Activated CD8-positive, alpha-beta memory T cell treated with anti-CD3 and anti-CD28 coated beads for 36 hours (primary cell): ENCODE measurements around the gene GJB3. TPM values are rescaled to one million over a fixed set of nuclear protein-coding genes. Genes with fewer than 3 reads are reported as not detected.
"Not testable (repeated sequence)": the region's sequence is repeated elsewhere in the genome, so short reads cannot be mapped to it uniquely, and the experiment has no call there.

Experiments used
- CTCF ChIA-PET: fragments of 350-600 bp; sonication (Branson Sonifier 250); formaldehyde crosslinking; loops from one replicate; lab custom pipeline; 2021; ENCODE audit warnings: antibody characterized with exemption; lab: Charles Lee
- POLR2A ChIA-PET: fragments of 350-600 bp; sonication (Branson Sonifier 250); formaldehyde crosslinking; loops from one replicate; lab custom pipeline; 2021; ENCODE audit warnings: antibody characterized with exemption; lab: Charles Lee
- total RNA-seq, 2 experiments: library from RNA; stranded (reverse); gene quantifications; one replicate each; pipeline ENCODE4 v1.2.3, GENCODE V29; 2021

Gene GJB3
- not detected for total RNA-seq

DNA sequence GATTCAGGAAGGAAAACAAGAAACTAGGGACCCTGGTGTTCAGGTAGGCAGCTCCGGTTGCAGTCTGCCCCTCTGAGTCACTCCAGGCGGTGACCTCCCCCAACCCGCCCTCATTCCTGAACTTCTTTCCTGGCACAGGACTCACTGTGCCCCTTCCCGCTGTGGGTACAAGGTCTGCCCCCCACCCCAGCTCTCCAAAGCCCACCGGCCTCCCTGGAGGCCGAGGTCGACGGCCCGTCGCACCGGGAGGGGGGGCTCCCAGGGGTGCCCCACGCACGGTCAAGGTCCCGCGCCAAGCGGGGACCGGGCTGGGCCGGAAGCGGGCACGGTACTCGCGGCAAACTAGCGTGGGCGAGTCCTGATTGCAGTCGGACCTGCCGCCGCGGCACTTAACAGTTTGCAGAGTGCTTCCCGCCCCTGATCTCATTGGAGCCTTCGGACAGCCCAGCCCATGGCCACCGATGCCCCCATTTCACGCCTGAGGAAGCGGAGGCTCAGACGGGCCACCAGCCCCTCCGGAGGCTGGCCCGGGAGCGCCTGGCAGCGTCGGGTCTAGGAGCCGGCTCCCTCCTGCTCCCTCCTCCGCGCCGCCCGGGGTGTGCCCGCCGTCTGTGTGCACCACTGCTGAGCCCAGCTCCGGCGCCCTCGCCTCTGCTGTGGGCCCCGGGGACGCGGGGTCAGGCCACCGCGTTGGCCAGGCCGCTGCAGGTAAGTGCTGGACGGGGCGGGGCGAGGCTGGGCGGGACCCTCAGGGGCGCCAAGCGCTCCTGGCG, at the start of gene GJB3:
TSS of gene GJB3 (plus strand) at position 144 of the 773 bp plus-strand sequence. CDS start 3,549 bp downstream, outside the sequence.
- ChIA-PET POLR2A (no interaction called here), CTCF (interaction anchor here (1.0 to 1.9 kb wide), 2 partner anchors 71 to 88 kb away, joined by 3 to 10 read pairs; no protein-coding TSS in a partner anchor)

DNA sequence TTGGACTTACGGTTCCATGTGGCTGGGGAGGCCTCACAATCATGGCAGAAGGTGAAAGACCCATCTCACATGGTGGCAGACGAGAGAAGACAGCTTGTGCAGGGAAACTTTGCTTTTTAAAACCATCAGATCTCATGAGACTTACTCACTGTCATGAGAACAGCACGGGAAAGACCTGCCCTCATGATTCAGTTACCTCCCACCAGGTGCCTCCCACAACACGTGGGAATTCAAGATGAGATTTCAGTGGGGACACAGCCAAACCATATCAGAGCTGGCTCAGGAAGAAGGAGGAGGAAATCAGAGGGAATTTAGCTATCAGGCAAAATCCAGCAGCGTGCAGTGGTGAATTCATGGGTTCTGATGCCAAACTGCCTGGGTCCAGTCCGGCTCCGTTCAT, 48.2 kb upstream of the GJB3 start:
- CTCF ChIA-PET: interaction anchor here (1.5 kb wide), 1 partner anchor 10 kb away, joined by 7 read pairs; no protein-coding TSS in a partner anchor
- POLR2A ChIA-PET: not testable (repeated sequence)

DNA sequence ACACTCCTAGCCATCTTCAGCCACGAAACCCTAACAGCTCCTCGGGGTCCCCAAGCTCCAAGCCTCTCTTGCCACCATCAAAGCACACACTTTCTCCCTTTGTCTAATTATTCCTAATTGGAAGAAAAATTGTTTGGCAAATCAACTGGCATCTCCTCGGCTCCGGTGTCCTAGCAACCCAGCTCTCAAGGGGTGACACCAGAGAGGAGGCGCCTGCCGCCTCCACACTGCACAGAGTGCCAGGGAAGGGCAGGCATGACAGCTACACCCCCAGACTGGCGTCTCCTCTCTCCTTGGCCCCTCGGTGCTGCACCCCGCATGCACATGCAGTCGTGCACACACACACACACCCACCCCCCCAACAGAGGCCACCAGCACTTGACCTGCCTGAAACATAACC, 44.3 kb upstream of the GJB3 start:
- ChIA-PET POLR2A (no interaction called here), CTCF (no interaction called here)

DNA sequence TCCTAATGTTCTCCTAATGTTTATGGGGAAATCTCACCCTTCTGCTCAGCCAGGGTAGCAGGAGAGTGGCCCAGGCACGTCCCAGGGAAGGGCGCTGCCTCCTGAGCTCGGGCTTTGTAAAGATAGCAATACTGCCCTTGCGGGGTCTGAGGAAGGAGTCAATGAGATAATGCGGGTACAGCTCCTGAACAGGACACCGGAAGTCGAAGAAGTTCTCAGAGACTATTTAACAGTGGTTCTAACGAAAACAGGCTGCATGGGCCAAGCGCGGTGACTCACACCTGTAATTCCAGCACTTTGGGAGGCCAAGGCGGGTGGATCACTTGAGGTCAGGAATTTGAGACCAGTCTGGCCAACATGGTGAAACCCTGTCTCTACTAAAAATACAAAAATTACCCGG, 43.8 kb upstream of the GJB3 start:
- CTCF ChIA-PET, POLR2A ChIA-PET: not testable (repeated sequence)

DNA sequence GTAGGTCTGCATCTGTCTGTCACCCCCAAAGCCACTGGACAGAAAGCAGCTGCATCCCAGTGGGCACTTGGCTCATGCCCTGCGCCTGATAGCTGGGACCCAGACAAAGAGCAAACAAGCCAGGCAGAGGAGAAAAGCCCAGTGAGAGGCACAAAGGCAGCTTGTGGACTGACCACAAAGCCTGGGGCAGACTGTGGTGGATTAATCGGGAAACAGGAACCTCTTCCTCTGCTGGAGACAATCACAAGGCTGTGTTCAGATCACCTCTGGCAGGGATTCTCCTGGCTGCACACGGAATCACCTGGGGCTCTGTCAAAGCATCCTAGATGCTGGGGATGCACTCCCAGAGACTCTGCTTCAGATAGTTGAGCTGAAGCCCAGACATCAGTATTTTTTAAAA, 41.4 kb upstream of the GJB3 start:
- POLR2A ChIA-PET: no interaction called here
- CTCF ChIA-PET: interaction anchor here (1.3 kb wide), 1 partner anchor 113 kb away, joined by 4 read pairs; no protein-coding TSS in a partner anchor

DNA sequence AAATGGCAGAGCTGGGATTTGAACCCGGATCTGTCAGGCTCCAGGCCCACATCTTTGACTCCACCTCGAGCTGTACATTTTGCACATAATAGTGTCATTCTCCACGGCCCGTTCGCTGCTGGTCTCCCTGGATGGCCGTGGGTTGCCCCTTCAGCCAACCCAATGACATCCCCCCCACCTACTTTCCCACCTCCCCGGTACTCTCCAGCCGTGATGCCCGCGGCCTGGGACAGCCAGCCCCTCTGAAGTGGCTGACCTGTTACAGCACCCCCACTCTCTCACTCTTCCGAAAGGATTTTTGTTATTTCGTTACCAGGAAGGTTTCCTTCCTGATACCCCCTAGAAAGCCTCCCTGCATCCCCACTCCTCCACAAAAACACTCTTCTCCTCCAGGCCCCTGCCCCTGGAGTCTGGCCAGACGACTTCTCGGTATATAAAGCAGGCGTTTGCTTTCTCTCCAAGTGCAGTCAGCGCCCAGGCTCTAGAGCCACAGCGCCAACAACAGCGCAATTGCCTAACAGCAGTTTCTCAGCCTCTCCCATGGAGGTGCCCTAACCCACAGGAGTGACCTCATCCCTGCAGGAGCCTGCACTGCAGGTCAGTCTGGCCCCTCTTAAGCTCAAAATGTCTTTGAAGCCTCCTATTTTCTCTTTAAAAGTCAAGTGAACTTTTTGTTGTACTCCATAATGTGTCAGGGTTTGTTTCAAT, 40.7 kb upstream of the GJB3 start:
- POLR2A ChIA-PET: no interaction called here
- CTCF ChIA-PET: no interaction called here

DNA sequence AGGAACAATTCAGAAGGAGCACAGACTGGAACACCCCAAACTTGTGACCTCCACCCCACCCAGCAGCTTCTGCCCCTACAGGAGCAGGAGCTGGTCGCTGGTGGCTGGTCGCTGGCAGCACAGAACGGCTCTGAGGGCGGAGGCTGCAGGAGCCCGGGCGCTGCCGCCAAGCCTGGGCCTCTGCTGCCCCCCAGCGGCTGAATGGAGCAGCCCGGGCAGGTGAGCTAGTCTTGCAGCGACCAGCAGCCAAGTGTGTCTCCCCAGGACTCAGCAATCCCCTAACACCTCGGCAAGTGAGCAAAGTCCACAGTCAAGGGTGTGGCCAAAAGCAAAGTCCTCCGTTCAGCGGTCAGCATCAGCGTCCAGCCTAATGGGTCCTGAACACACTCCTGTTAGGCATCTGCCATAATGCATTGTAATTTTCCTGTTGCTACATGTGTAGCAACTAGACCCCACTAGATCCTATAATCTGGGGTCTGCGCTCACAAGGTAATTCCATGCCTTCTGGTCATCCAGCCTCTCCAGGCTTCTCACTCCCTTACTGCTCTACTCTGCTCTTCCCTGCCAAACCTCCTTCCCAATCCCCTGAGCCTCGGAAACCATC, 38.2 kb upstream of the GJB3 start:
- POLR2A ChIA-PET: no interaction called here

DNA sequence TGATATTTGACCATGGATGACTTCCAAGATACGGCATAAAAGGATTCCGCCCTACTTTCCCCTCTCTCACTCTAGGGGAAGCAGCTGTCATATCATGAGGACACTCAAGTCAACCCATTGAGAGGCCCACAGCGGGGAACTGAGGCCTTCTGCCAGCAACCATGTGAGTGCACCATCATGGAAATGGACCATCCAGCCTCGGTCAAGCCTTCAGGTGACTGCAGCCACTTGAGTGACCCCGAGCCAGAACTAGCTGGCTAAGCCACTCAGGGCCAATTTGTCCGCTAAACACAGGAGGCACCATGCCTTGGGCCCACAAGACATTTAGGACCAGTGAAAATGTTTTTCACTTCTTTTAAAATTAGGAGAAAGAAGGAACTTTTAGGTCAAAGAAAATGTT, 37.2 kb upstream of the GJB3 start:
- POLR2A ChIA-PET: no interaction called here
- CTCF ChIA-PET: interaction anchor here (0.6 to 2.5 kb wide), 5 partner anchors 8 to 283 kb away, joined by 3 to 7 read pairs (median 4); no protein-coding TSS in a partner anchor

More for the DNA sequence above, 38.2 kb upstream of the GJB3 start:
- CTCF ChIA-PET: interaction anchor here (0.6 to 2.5 kb wide), 9 partner anchors 9 to 1109 kb away, joined by 3 to 7 read pairs (median 4); no protein-coding TSS in a partner anchor

DNA sequence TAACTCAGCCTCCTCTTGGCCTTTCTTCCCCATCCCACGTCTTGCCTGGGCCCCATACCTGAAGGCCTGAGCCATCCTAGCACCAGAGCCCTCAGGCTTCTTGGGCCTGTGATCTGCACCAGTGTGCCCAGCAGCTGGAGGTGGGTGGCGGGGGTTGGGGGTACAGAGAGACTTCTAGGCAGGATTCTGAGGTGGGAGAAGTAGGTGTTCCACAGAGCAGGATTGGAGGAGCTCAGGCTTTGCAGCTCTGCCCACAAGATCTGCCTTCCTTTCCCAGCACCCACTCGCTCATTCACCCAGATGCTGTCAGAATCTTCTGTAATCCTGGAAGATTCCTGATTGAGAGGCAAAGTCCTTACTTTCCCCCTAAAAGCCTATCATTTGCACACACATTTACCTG, 36.2 kb upstream of the GJB3 start:
- ChIA-PET CTCF (interaction anchor here (1.0 kb wide), 1 partner anchor 1112 kb away, joined by 4 read pairs; no protein-coding TSS in a partner anchor), POLR2A (no interaction called here)

DNA sequence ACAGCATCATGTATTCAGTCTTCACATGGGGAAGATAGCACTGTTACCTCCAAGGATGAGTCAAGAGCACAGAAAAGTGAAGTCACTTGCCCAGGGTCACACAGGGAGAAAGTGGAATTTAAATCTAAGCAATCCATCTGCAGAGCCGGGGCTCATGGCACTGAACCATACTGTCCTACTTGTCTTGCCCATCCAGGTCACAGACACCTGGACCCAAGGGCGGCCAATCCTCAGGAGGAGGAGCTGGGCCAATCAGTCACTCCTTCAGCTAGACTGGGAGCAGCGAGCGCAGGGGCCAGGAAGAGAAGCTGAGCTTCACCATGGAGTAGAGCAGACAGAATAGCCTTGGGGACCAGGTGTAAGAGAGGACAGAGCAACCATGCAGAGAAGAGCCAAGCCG, 35.3 kb upstream of the GJB3 start:
- ChIA-PET CTCF (interaction anchor here (1.8 kb wide), 1 partner anchor 1113 kb away, joined by 5 read pairs; no protein-coding TSS in a partner anchor), POLR2A (no interaction called here)

DNA sequence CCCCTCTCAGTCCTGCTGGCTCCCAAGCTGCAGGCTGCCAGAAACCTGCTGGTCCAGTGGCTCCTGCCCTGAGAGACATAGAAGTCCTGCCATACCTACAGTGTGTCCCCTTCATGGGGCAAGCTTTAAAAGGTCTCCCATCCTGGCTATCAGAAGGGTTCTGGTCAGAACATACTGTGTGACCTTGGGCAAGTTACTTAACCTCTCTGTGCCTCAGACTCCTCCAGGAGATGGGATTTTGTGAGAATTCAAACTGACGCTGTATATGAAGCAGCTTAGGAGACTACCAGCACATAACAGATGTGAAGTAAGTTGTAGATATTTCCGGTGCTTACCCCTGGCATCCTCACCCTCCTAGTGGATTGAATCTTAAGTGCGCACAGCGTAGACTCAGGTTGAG, 34.9 kb upstream of the GJB3 start:
- POLR2A ChIA-PET: no interaction called here
- CTCF ChIA-PET: interaction anchor here (1.8 kb wide), 1 partner anchor 1113 kb away, joined by 5 read pairs; no protein-coding TSS in a partner anchor

DNA sequence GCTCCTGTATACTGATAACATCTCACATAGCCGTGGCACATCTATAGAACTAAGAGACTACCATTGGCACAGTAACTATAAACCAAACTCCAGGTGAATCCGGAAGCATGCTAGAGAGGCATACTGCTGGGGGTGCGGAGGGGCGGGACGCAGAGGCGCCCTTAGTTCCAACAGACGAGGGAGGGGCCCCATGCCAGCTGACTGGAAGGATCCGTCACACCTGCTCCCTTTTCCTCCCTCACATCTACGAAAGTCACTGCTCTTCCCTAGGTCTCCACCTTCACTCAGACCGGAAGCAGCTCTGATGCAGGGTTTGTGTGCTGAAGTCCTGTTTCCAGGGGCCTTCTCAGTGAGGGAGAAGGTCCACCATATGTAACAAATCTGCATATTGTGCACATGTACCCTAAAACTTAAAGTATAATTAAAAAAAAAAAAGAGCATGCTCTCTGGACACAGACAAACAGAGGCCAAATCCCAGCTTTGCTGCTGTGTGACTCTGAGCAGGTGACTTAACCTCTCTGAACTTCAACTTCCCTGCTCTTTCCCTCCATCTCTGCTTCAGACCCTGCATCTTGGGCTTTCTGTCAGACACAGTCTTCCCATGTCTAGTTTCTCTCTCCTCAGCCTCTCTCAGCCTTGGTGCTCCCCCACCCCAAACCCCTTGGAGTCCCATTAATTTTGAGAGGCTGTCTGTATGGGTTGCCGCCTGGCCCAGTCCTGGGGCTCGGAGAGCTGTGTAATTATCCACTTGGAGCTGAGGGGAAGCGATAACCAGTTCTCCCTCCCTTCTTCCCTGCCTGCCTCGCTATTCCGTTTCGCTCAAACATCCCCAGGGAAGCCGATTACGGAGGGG, 34.0 kb upstream of the GJB3 start:
- ChIA-PET CTCF (interaction anchor here (1.8 kb wide), 1 partner anchor 1114 kb away, joined by 5 read pairs; no protein-coding TSS in a partner anchor), POLR2A (no interaction called here)

DNA sequence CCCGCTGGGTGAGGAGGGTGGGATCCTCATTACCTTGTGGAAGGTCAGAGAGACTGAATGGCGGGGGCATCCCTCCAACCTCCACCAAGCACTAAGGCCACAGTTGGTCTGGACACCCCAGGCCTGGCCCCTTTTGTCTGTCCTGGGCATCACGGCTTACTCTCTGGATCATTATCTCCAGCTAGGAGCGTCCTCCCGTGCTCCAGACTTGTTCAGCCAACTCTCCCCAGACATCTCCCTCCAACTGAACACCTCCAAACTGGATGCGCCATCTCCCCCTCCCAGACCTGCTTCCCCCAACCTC, 33.4 kb upstream of the GJB3 start:
- ChIA-PET CTCF (no interaction called here), POLR2A (no interaction called here)

DNA sequence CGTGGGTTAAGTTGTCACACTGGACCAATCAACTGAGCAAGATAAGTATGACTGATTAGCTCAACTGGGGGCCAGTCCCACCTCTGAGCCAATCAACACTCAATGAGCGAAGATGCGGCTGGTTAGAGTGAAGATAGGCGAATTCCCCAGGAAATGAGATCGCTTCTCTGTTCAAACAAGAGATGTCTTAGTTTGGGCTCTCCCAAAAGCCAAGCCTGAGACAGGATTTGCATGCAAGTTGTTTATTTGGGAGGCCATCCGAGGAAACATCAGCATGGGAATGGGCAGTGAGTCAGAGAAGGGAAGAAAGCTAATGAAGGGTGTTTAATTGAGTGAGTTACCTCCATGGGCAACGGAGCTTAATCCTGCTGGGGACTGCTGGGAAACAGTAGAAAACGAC, 31.0 kb upstream of the GJB3 start:
- POLR2A ChIA-PET: no interaction called here
- CTCF ChIA-PET: no interaction called here

DNA sequence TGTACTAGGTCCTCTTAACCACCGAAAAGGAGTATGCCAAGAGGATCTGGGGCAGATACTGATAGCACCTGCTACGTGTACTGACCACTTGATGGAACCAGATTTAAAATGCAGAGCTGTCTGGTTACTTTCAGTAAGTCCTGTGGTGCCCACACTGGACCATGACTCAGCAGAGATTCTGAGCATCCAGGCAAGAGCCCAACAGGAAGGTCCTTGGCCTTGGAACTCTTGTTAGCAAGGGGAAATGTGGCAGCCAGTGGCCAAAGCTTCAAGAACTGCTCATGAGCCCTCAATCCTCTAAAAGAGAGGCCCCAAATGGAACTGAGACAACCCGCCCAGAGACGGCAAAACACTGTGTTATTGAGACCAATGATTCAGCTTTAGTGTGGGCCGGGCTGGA, 30.4 kb upstream of the GJB3 start:
- ChIA-PET POLR2A (no interaction called here), CTCF (interaction anchor here (1.6 kb wide), 1 partner anchor 7 kb away, joined by 4 read pairs; no protein-coding TSS in a partner anchor)

DNA sequence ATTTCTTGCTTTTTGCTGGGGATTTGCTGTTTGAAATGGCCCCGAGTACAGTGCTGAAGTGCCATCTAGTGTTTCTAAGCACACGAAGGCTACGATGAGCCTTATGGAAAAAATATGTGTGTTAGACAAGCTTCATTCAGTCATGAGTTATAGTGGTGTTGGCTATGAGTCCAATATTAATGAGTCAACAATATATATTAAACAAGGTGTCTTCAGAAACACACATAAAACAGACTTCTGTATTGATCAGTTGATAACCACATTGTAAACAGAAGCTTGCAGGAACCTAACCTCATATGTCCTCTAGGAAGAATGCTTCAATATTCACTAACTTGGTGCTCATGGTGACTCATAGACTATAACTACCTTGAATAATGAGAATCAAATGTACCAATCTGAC, 27.9 kb upstream of the GJB3 start:
- ChIA-PET POLR2A (no interaction called here), CTCF (no interaction called here)

DNA sequence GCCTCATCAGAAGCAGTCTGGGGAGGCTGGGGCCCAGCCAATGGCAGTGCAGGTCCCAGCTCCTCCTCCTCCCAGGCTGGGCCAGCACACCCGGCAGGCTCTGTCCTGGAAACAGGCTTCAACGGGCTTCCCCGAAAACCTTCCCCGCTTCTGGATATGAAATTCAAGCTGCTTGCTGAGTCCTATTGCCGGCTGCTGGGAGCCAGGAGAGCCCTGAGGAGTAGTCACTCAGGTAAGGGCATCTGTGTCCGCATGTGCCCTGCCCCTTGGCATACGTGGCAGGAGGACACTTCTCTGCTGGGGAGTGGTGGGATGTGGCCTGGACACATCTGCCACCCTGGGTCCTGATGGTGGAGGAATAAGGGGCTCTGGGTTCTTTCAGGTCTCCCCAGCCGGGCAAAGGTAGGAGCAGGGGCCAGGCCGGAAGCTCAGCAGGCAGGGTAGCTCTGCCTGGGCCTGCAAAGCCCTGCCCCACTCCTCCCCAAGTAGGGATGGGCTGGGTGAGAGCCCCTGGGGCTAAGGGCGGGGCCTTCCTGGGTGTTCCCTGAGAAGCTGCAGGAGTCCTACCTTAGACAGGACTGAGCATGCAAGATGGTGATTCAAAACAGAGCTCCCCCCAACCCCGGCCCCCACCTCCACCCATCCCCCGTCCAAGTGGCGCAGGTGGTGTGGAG, 25.9 kb upstream of the GJB3 start, which contains the start of gene GJB5:
TSS of gene GJB5 (plus strand) at position 84 of the 674 bp plus-strand sequence. CDS start 2,284 bp downstream, outside the sequence.
- ChIA-PET CTCF (no interaction called here), POLR2A (no interaction called here)

DNA sequence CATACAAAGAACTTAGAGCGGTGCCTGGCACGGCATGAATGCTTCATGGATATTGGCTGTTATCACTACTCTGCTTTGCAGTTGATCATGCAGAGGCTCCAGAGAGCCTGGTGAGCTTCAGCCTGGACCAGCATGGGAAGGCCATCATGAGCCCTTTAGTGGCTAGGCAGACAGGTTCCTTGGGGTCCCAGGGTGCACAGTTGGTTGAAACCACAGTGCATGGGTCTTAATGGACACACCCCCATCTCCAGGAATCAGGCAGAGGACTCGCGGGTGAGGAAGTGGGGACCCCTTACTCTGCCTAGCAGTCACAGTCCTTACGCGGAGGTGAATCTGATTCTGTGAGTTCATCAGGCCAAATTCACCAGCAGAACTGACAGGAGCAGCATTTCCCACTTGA, 25.1 kb upstream of the GJB3 start:
- ChIA-PET CTCF (no interaction called here), POLR2A (no interaction called here)
